ENCODE data around the gene COPS6. TPM values are rescaled to one million over a fixed set of nuclear protein-coding genes. Genes with fewer than 3 reads are reported as not detected.

COPS6 gene
- 75.1 and 79.6 TPM in 2 replicates for total RNA-seq
- 33.4 TPM for total RNA-seq (2013)
- 68.6 and 76.5 TPM in 2 replicates for polyA plus RNA-seq
- 18.6 and 33.7 TPM in 2 replicates for polyA minus RNA-seq

- H3K9me3 Mint-ChIP-seq (ENCODE audit: insufficient read depth) = no peaks in the 10 kb centered on the region
- DNase-seq (peak; percentile 90), ATAC-seq (ENCODE audit: low read depth) (peak; percentile 90)
- H3K9me3 ChIP-seq (ENCODE audit: control extremely low read depth in 1 of 3, control insufficient read depth in 2 of 3, insufficient read depth in 1 of 3, low read length in 2 of 3) = no peaks in the 10 kb centered on the region
- peak within 1 kb of the TSS; percentile 68 to 91 (median 74) for H3K4me3 ChIP-seq (ENCODE audit: control extremely low read depth in 1 of 5, extremely low read depth in 1 of 5, insufficient read depth in 1 of 5, low read depth in 2 of 5, low read length in 4 of 5)
- peaks cover 13% of the 10 kb centered on the region for H4K20me1 ChIP-seq (ENCODE audit: control insufficient read depth, insufficient read depth, low read length, poor library complexity, severe bottlenecking)
- WGBS (ENCODE audit: insufficient coverage) = under 1% methylated on average over 53 of the region's 68 CpGs
- ChIA-PET POLR2A (interaction anchor here (0.6 to 1.0 kb wide), 4 partner anchors 13 to 1628 kb away, joined by 3 read pairs; partner anchors contain the start of genes AP4M1 and MCM7), CTCF (interaction anchor here (0.6 kb wide), 1 partner anchor 42 kb away, joined by 3 read pairs; no protein-coding TSS in a partner anchor)
- peak within 1 kb of the TSS; percentile 93 for H3K4me3 Mint-ChIP-seq
- H2AFZ ChIP-seq (ENCODE audit: insufficient read depth, low read depth, low read length, poor library complexity, severe bottlenecking) = peak within 1 kb of the TSS; percentile 92
- peak within 1 kb of the TSS; percentile 84 for H3K4me2 ChIP-seq (replicated peaks; ENCODE audit: low read depth, low read length, poor library complexity, severe bottlenecking)
- no peaks in the 10 kb centered on the region for H3K27me3 Mint-ChIP-seq
- peak within 1 kb of the TSS; percentile 66 to 77 for H3K27ac ChIP-seq (ENCODE audit: low read length in 2 of 2)
- peaks cover 14% of the 10 kb centered on the region for H3K79me2 ChIP-seq (ENCODE audit: control insufficient read depth, insufficient read depth, low read length)
- intact Hi-C loops (cut with micrococcal nuclease) = loop anchor here (1.0 to 10.0 kb wide), 5 partner anchors 8 to 586 kb away; partner anchors contain the start of genes GNB2, MOSPD3, ZKSCAN5 and ZNF3
- H3K36me3 ChIP-seq (replicated peaks in 1 of 2; ENCODE audit: control extremely low read depth in 1 of 2, control insufficient read depth in 1 of 2, extremely low read depth in 1 of 2, insufficient read depth in 2 of 2, low read length in 1 of 2) = peaks cover 0 to 34% of the 10 kb centered on the region in 2 experiments
- H3K27me3 ChIP-seq (replicated peaks in 1 of 4; ENCODE audit: control extremely low read depth in 1 of 4, control insufficient read depth in 3 of 4, insufficient read depth in 4 of 4, low read length in 3 of 4) = no peaks in the 10 kb centered on the region
- H3K27ac Mint-ChIP-seq = peak within 1 kb of the TSS; percentile 96
- peaks cover 19% of the 10 kb centered on the region for H3K4me1 Mint-ChIP-seq
- TF ChIP-seq CTCF (IDR thresholded peaks at IDR 0.05) (no peak), EZH2 (IDR thresholded peaks at IDR 0.05; ENCODE audit: borderline replicate concordance, insufficient read depth, low read depth, low read length, poor library complexity, severe bottlenecking) (no peak)
- H3K9ac ChIP-seq (ENCODE audit: low read length) = peak within 1 kb of the TSS; percentile 79
- peaks cover 14 to 18% of the 10 kb centered on the region in 2 donors for H3K4me1 ChIP-seq (ENCODE audit: control insufficient read depth in 2 of 2, insufficient read depth in 2 of 2, low read length in 2 of 2)
Observed at GRCh38 chr7:100088621-100089457, at the start of gene COPS6. Gene COPS6, plus strand, starts transcription at chr7:100088969. Its CDS starts 22 bp downstream, at chr7:100088991.

- Histone ChIP-seq H2AFZ (ENCODE audit: insufficient read depth, low read depth, low read length, poor library complexity, severe bottlenecking) (no peak overlapping the region), H3K9me3 (ENCODE audit: control extremely low read depth in 1 of 3, control insufficient read depth in 2 of 3, insufficient read depth in 1 of 3, low read length in 2 of 3) (no peaks in the 10 kb centered on the region), H3K27me3 (replicated peaks in 1 of 4; ENCODE audit: control extremely low read depth in 1 of 4, control insufficient read depth in 3 of 4, insufficient read depth in 4 of 4, low read length in 3 of 4) (no peaks in the 10 kb centered on the region), H3K4me3 (ENCODE audit: control extremely low read depth in 1 of 5, extremely low read depth in 1 of 5, insufficient read depth in 1 of 5, low read depth in 2 of 5, low read length in 4 of 5) (no peak overlapping the region), H4K20me1 (ENCODE audit: control insufficient read depth, insufficient read depth, low read length, poor library complexity, severe bottlenecking) (no peaks in the 10 kb centered on the region), H3K9ac (ENCODE audit: low read length) (no peak overlapping the region), H3K4me1 (ENCODE audit: control insufficient read depth in 2 of 2, insufficient read depth in 2 of 2, low read length in 2 of 2) (peaks cover 4 to 11% of the 10 kb centered on the region in 2 donors), H3K27ac (ENCODE audit: low read length in 2 of 2) (no peak overlapping the region), H3K36me3 (replicated peaks in 1 of 2; ENCODE audit: control extremely low read depth in 1 of 2, control insufficient read depth in 1 of 2, extremely low read depth in 1 of 2, insufficient read depth in 2 of 2, low read length in 1 of 2) (peaks cover 0 to 3% of the 10 kb centered on the region in 2 experiments), H3K4me2 (replicated peaks; ENCODE audit: low read depth, low read length, poor library complexity, severe bottlenecking) (no peak overlapping the region), H3K79me2 (ENCODE audit: control insufficient read depth, insufficient read depth, low read length) (no peaks in the 10 kb centered on the region)
- Mint-ChIP-seq H3K9me3 (ENCODE audit: insufficient read depth) (no peaks in the 10 kb centered on the region), H3K27ac (no peak overlapping the region), H3K4me1 (peaks cover 15% of the 10 kb centered on the region), H3K27me3 (no peaks in the 10 kb centered on the region), H3K4me3 (no peak overlapping the region)
- ATAC-seq (ENCODE audit: low read depth) = no peak
- TF ChIP-seq CTCF (IDR thresholded peaks at IDR 0.05) (no peak), EZH2 (IDR thresholded peaks at IDR 0.05; ENCODE audit: borderline replicate concordance, insufficient read depth, low read depth, low read length, poor library complexity, severe bottlenecking) (no peak)
- WGBS (ENCODE audit: insufficient coverage) = 17% methylated on average over 1 of the region's 7 CpGs
- no peak for DNase-seq
- ChIA-PET POLR2A (no interaction called here), CTCF (no interaction called here)
- intact Hi-C loops (cut with micrococcal nuclease) = no loop called here
Observed at GRCh38 chr7:100040575-100040974, 48.2 kb upstream of the COPS6 start.
